HepG2 (cell line): Measurements from ENCODE around the gene ARPC3.

Experiments used
- ARID3A ChIP-seq: IDR thresholded peaks from 2 replicates; pipeline ENCODE4 v1.6.1; 2012; ENCODE audit warnings: low read depth, low read length, improper control_type of control experiment
- CTCF ChIP-seq: sonication (generic); formaldehyde crosslinking; IDR thresholded peaks from 2 replicates; pipeline ENCODE4 v1.5.0; 2020; ENCODE audit warnings: mild to moderate bottlenecking, missing genetic modification reagents, moderate library complexity
- RBM39 ChIP-seq: fragments of 200-400 bp; formaldehyde crosslinking; IDR thresholded peaks from one replicate; pipeline ENCODE4 v1.6.1; 2018; ENCODE audit warnings: antibody characterized with exemption, mild to moderate bottlenecking, low read depth, low read length; ENCODE audit not compliant: poor library complexity, severe bottlenecking
- USF2 ChIP-seq, 2 experiments: sonication (generic) in 1 of 2; formaldehyde crosslinking in 1 of 2; IDR thresholded peaks; 2 replicates each; pipeline versions ENCODE4 v1.5.1 to v1.6.1; 2011 to 2020; ENCODE audit warnings: borderline replicate concordance in 1 of 2, low read depth in 1 of 2, low read length in 1 of 2, mild to moderate bottlenecking in 1 of 2, missing genetic modification reagents in 1 of 2, moderate library complexity in 1 of 2
- YY1 ChIP-seq: IDR thresholded peaks from 2 replicates; pipeline ENCODE4 v1.6.1; 2011; ENCODE audit warnings: low read length, low read depth, moderate library complexity, mild to moderate bottlenecking; ENCODE audit not compliant: insufficient read depth, insufficient replicate concordance
- ZFP82 ChIP-seq: sonication (generic); formaldehyde crosslinking; IDR thresholded peaks from 2 replicates; pipeline ENCODE4 v1.5.1; 2020; ENCODE audit warnings: mild to moderate bottlenecking, missing genetic modification reagents, borderline replicate concordance
- ZNF704 ChIP-seq: sonication (generic); formaldehyde crosslinking; IDR thresholded peaks from 2 replicates; pipeline ENCODE4 v1.8.1; 2023; ENCODE audit warnings: mild to moderate bottlenecking, inconsistent platforms, moderate library complexity, missing genetic modification reagents, borderline replicate concordance

GRCh38 chr12:110475426-110475825 lies 25.3 kb upstream of the ARPC3 start:
- TF ChIP-seq CTCF (CRISPR knock-in tag) (no peak), ZNF704 (CRISPR knock-in tag) (no peak), ZFP82 (CRISPR knock-in tag) (no peak), RBM39 (no peak), YY1 (no peak), ARID3A (no peak), USF2 (IDR thresholded peaks at IDR 0.05; ENCODE audit: low read depth, low read length) (no peak), USF2 (CRISPR knock-in tag; IDR thresholded peaks at IDR 0.05; ENCODE audit: borderline replicate concordance) (no peak)
